Nucleus accumbens (tissue), 56 donors: ENCODE data around the gene KCNH5.
"Not testable (repeated sequence)": the region's sequence is repeated elsewhere in the genome, so short reads cannot be mapped to it uniquely, and the experiment has no call there.

Experiments
- DNase-seq, 56 donors: peaks; one replicate each; lab custom pipeline; 2025; lab: John Stamatoyannopoulos, UW

Gene KCNH5

GRCh38 chr14:62746881-62747280 lies 298.4 kb downstream of the KCNH5 start:
- DNase-seq: not testable (repeated sequence)

- DNase-seq: no peak
Measured at GRCh38 chr14:62745496-62745895, 299.8 kb downstream of the KCNH5 start.

- no peak for DNase-seq
Measured at GRCh38 chr14:62743560-62743959, 301.7 kb downstream of the KCNH5 start.

- no peak for DNase-seq
Measured at GRCh38 chr14:62743118-62743517, 302.1 kb downstream of the KCNH5 start.

GRCh38 chr14:62739647-62740046 lies 305.6 kb downstream of the KCNH5 start:
- no peak for DNase-seq

GRCh38 chr14:62736048-62737043 lies 308.9 kb downstream of the KCNH5 start:
- no peak for DNase-seq

- DNase-seq: no peak
Measured at GRCh38 chr14:62734831-62735230, 310.4 kb downstream of the KCNH5 start.

- no peak for DNase-seq
Measured at GRCh38 chr14:62722406-62722805, 322.9 kb downstream of the KCNH5 start.

- no peak for DNase-seq
Measured at GRCh38 chr14:62718629-62719028, 326.6 kb downstream of the KCNH5 start.

- DNase-seq: no peak
Measured at GRCh38 chr14:62711351-62712023, 333.8 kb downstream of the KCNH5 start.

- DNase-seq: no peak
Measured at GRCh38 chr14:62710811-62711210, 334.4 kb downstream of the KCNH5 start.

GRCh38 chr14:62709773-62710172 lies 335.5 kb downstream of the KCNH5 start:
- no peak for DNase-seq

GRCh38 chr14:62706217-62706616 lies 339.0 kb downstream of the KCNH5 start:
- DNase-seq: no peak

- no peak for DNase-seq
Measured at GRCh38 chr14:62697461-62697860, 347.8 kb downstream of the KCNH5 start.

GRCh38 chr14:62696929-62697328 lies 348.3 kb downstream of the KCNH5 start:
- DNase-seq: no peak

- no peak for DNase-seq
Measured at GRCh38 chr14:62696331-62696924, 348.8 kb downstream of the KCNH5 start.

GRCh38 chr14:62694075-62694474 lies 351.2 kb downstream of the KCNH5 start:
- DNase-seq: no peak

- no peak for DNase-seq
Measured at GRCh38 chr14:62692490-62693106, 352.7 kb downstream of the KCNH5 start.

- peak in 3 of 56 donors; percentile 1 to 6 (median 2) for DNase-seq
Measured at GRCh38 chr14:62691647-62692489, 353.4 kb downstream of the KCNH5 start.

GRCh38 chr14:62689733-62690132 lies 355.5 kb downstream of the KCNH5 start:
- no peak for DNase-seq
